HG03521 (cell line): ENCODE results near the gene VIPR2.
"Not testable (repeated sequence)": the region's sequence is repeated elsewhere in the genome, so short reads cannot be mapped to it uniquely, and the experiment has no call there.

ENCODE experiments used
- ATAC-seq: cut with Tn5 transposase; IDR thresholded peaks from one replicate; pipeline ENCODE4 v1.9.1; 2021; ENCODE audit warnings: mild to moderate bottlenecking, moderate library complexity; ENCODE audit not compliant: unreplicated experiment

Gene VIPR2

DNA sequence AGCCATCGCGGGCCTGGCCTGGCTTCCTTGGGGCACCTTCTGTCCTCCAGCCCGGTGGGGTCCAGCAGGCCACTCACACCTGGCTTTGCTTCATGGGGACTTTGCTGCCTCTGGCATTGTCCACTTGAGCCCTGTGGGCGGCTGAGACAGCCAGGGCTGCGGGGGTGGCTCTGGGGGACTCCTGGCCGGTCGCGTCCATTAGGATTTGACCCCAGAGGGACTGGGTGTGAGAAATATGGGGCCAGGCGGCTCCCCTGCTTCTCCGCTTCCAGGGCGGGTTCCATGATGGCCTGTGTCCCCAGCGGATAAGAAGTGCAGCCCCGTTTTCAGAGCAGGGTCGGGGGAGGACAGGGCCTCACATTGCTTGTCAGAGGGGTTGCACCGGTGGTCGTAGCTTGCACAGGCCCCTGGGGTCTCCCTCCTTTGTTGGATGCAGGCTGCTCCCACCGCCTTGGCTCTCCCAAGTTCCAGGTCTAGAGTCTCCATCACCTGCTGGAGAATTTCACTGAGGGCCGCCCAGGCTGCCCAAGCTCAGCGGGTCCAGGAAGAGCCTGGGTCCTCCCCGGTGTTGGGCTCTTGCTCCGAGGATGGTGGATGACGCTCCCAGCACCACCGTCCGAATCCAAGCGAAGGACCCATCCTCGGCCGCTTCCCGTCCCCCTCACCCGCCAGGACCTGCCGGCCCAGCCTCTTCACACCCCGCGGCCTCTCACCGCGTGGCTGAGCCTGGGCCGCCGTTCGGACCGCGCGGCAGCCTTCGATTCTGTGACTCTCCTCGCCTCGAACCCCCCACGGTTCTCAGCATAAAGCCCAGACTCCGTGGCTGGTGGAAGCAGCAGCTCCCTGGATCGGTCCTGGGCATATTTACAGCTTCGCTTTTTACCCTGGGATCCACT lies 148.2 kb downstream of the VIPR2 start:
- no peak for ATAC-seq

DNA sequence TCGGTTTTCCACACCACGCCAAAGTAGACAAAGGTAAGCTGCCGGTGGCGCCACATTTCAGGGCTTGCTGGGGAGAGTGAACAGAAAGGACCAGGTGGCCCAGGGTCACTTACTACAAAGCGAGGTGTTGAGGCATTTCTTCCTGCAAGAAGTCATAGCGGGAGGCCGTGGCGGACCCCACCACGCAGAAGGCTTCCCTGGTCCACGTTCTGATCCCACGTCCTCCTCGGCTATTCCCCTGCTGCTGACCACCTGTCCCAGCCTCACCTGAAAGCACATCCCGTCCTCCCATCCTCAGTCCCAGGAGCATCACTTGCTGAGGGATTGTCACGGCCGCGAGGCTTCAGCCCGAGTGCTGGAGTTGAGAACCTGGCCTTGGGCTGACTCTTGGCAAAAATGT lies 149.2 kb downstream of the VIPR2 start:
- no peak for ATAC-seq

DNA sequence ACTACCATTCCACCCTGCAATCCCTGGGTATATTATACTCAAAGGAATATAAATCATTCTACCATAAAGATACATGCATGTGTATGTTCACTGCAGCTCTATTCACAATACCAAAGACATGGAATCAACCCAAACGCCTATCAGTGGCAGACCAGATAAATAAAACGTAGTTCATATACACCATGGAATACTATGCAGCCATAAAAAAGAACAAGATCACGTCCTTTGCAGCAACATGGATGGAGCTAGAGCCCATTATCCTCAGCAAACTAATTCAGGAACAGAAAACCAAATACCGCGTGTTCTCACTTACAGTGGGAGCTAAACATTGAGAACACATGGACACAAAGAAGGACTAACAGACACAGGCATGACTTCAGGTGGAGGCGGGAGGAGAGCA lies 150.0 kb downstream of the VIPR2 start:
- no peak for ATAC-seq

DNA sequence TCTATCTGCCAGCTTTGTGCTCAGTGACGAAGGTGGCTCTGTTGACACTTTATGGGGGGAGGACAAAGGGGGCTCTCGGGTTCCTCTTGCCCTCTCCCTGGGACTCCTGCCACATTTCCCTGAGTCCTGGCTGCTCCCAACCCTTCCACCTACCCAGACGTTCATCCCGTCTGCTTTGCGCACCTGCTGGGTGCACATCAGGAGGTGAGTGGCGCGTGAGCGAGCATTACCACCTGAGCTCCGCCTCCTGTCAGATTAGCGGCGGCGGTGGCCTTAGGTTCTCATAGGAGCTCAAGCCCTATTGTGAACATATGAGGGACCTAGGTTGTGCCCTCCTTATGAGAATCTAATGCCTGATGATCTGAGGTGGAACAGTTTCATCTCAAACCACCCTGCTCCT lies 151.1 kb downstream of the VIPR2 start:
- ATAC-seq = no peak

DNA sequence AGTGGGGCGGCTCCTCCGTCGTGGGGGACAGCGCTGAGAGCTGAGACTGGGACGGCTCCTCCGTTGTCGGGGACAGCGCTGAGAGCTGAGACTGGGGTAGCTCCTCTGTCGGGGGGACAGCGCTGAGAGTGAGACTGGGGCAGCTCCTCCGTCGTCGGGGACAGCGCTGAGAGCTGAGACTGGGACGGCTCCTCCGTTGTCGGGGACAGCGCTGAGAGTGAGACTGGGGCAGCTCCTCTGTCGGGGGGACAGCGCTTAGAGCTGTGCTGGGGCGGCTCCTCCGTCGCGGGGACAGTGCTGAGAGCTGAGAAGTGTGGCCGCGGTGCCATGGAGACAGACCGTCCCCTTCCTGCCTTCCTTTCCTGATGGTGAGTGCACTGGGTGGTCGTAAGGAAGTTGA lies 151.9 kb downstream of the VIPR2 start:
- ATAC-seq = no peak

DNA sequence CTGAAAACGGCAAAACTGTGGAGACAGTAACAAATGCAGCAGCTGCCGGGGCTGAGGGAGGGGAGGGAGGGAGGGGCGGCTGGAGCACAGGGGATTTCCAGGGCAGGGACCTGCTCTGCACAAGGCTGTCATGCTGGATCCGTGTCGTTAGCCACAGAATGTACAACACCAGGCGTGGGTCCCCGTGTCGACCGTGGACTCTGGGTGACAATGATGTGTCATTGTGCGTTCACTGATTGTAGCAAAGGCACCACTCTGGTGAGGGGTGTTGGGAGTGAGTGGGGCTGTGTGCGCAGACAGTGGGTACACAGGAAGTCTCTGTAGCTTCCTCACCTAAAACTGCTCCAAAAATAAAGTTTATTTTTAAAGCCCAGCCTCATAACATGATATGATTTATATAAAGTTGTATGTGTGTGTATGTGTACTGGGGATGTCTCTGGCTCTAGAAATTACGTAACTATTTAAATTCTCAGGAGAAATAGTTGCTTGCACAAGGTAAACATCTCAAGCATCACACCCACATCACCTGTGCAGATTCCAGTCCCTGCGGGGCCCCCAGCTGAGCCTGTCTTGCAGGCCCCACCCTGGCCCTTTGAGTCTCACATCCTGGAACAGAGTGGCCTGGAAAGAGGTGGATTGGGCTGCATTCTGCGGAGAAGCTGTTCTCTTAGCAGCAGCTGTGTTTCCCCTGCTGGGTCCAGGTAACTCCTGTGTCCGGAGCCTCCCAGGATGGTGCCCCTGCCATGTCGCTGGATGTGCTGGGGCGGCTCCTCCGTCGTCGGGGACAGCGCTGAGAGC lies 152.6 kb downstream of the VIPR2 start:
- ATAC-seq = no peak

DNA sequence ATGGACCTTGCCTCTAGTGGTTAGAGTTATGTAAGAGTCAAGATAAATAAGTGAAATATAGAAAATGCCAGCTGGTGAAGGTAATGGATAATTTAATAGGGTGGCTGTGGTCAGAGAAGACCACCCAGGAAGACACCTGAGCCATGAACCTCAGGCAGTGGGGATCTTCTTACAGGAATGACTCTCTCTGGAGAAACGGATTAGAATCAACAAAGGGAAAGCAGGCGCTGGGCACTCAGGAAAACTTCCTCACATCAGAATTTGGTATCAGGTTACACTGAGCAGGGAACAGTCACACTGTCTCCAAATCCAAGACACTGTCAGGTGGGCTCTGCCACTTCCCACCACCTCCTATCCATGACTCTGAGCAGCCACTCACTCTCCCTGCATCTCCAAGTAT lies 155.7 kb downstream of the VIPR2 start:
- no peak for ATAC-seq

DNA sequence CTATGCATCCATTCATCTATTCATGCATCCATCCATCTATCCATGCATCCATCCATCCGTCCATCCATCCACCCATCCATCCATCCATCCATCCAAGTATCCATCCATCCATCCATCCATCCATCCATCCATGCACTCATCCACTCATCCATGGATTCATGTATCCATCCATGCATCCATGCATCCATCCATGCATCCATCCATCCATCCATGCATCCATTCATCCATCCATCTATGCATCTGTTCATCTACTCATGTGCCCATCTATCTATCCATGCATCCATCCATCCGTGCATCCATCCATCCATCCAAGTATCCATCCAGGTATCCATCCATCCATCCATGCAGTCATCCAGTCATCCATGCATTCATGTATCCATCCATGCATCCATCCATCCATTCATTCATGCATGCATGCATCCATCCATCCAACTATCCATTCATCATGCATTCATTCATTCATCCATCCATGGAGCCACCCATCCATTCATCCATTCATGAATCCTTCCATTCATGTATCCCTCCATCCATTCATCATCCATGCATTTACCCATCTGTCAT lies 156.3 kb downstream of the VIPR2 start:
- ATAC-seq = no peak

DNA sequence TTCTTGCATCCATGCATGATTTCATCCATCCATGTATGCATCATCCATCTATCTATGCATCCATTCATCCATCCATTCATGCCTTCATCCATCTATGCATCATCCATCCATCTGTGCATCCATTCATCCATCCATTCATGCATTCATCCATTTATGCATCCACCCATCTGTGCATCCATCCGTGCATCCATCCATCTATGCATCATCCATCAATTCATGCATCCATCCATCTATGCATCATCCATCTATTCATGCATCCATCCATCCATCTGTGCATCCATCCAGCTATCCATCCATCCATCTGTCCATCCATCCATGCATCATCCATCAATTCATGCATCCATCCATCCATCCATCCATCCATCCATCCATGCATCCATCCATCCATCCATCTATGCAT lies 157.0 kb downstream of the VIPR2 start:
- ATAC-seq = no peak

DNA sequence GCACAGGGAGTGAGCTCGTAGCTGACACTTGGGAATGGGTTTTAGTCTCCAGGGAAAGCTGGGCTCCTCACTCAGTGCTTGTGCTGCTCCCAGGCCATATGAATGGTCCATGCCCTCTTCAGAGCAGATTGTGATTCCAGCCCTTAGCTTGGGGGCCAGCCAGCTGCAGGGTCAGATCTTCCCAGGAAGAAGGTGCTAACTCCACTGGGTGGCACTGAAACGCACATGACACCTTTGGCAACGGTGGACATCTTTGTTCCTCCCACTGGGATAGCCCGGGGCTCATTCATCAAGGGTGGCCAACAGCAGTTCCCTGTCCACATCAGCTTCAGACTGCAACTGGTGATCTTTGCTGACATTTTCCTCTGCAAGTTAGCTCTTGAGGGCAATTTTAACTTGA lies 159.1 kb downstream of the VIPR2 start:
- no peak for ATAC-seq

DNA sequence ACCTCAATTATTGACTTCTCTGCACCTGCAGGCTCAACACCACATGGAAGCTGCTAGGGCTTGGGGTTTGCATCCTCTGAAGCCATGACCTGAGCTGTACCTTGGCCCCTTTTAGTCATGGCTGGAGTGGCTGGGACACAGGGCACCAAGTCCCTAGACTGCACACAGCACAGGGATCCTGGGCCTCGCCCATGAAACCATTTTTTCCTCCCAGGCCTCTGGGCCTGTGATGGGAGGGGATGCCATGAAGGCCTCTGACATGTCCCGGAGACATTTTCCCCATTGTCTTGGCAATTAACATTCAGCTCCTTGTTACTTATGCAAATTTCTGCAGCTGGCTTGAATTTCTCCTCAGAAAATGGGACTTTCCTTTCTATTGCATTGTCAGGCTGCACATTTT lies 160.7 kb downstream of the VIPR2 start:
- ATAC-seq = not testable (repeated sequence)

DNA sequence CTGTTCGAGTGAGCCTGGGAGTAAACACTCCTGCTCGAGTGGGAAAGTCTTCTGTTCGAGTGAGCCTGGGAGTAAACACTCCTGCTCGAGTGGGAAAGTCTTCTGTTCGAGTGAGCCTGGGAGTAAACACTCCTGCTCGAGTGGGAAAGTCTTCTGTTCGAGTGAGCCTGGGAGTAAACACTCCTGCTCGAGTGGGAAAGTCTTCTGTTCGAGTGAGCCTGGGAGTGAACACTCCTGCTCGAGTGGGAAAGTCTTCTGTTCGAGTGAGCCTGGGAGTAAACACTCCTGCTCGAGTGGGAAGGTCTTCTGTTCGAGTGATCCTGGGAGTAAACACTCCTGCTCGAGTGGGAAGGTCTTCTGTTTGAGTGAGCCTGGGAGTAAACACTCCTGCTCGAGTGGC lies 162.6 kb downstream of the VIPR2 start:
- not testable (repeated sequence) for ATAC-seq

DNA sequence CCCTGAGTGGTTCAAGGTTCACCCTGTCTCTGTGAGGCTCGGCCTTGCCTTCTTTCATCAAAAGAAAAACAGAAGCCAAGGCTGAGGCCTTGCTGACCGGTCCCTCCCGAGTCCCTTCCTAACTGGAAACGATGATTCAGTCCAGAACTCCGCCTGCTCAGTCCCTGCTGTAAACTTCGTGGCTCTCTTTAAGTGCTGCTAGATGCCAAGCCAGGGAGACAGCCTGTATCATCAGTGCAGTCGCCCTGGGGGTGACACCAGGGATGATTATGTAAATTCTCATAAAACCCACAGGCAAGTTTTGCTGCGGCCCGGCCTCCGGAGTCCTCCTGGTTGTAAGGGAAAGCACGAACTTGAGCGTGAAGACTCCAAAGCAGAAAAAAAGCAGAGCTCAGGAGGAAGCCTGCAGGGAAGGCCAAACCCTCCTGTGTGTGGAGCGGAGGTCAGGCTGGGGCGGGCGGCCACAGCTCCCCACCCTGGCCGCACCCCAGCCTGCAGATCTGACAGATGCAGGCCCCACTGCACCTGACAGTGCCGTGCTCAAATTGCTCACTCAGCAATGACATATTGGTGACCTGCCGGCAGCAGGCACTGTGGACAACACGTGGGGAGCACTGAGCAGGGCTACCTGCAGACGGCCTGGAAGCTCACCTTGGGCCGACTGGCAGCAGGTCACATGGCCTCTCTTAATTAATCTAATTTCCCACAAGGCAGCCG lies 164.9 kb downstream of the VIPR2 start:
- ATAC-seq = no peak

DNA sequence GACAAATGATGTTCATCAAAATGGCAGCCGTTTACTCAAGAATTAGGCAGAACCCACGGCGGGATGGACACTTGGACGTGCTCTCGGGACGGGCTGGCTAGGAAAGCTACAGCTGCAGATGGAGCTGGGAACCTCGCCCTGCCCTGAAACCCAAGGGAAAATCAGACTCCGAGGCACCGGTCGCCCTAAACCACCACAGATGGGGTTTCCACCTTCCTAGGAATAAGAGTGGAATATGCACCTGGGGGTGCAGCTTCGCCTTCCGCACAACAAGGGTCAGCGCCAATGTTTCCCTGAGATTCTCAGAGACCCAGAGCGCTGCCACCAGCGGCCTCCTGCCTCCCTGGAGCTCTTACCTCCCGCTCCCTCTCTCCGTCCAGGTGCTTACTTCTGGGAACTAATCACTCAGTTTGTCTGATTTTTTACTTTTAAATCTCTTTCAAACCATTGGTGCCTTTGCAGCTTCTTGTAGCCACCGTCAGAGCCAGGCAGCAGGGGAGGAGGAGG lies 165.6 kb downstream of the VIPR2 start:
- ATAC-seq = no peak
